NCI-H345 treated with DMSO at 0.1 percent for 48 hours (cell line): ENCODE results near the gene BCL2.
A peak's percentile ranks its signal among the peaks of the same experiment; 100 is the strongest.

ENCODE experiments used
- DNase-seq: peaks from one replicate; lab custom pipeline; 2025; ENCODE audit not compliant: unreplicated experiment; lab: John Stamatoyannopoulos, UW

BCL2 gene

GRCh38 chr18:63126134-63127069, 193.2 kb downstream of the BCL2 start:
- no peak for DNase-seq

- no peak for DNase-seq
Observed at GRCh38 chr18:63120620-63121019, 198.9 kb downstream of the BCL2 start.

GRCh38 chr18:63119647-63120046, 199.9 kb downstream of the BCL2 start:
- DNase-seq, result peak; percentile 22

- no peak for DNase-seq
Observed at GRCh38 chr18:63113899-63114565, 205.5 kb downstream of the BCL2 start.

- no peak for DNase-seq
Observed at GRCh38 chr18:63112706-63113105, 206.9 kb downstream of the BCL2 start.

GRCh38 chr18:63111671-63112402, 207.7 kb downstream of the BCL2 start:
- DNase-seq, result no peak

GRCh38 chr18:63109802-63110201, 209.8 kb downstream of the BCL2 start:
- no peak for DNase-seq

GRCh38 chr18:63109022-63109421, 210.5 kb downstream of the BCL2 start:
- no peak for DNase-seq

GRCh38 chr18:63107931-63108330, 211.6 kb downstream of the BCL2 start:
- DNase-seq, result no peak

GRCh38 chr18:63107171-63107845, 212.3 kb downstream of the BCL2 start:
- DNase-seq, result no peak

GRCh38 chr18:63106727-63107126, 212.8 kb downstream of the BCL2 start:
- DNase-seq, result no peak

GRCh38 chr18:63105636-63106316, 213.8 kb downstream of the BCL2 start:
- DNase-seq, result no peak

- no peak for DNase-seq
Observed at GRCh38 chr18:63104868-63105267, 214.7 kb downstream of the BCL2 start.

- no peak for DNase-seq
Observed at GRCh38 chr18:63102941-63103744, 216.4 kb downstream of the BCL2 start.

- no peak for DNase-seq
Observed at GRCh38 chr18:63100630-63101055, 218.9 kb downstream of the BCL2 start.

GRCh38 chr18:63099848-63100629, 219.5 kb downstream of the BCL2 start:
- no peak for DNase-seq

- no peak for DNase-seq
Observed at GRCh38 chr18:63099091-63099840, 220.3 kb downstream of the BCL2 start.
